Body of pancreas (tissue), 4 donors: ENCODE data around the gene DMD.

ENCODE experiments used
- CTCF ChIP-seq, 7 experiments: fragments of 450-650 bp in 4 of 7; fragments of 200-600 bp in 3 of 7; sonication (generic) in 3 of 7; IDR thresholded peaks; one replicate each; pipeline ENCODE4 v1.5.1; 2016 to 2019; ENCODE audit warnings: antibody characterized with exemption in 7 of 7
- POLR2A ChIP-seq, 3 donors: fragments of 450-650 bp; IDR thresholded peaks; one replicate each; pipeline ENCODE4 v1.6.1; 2016; ENCODE audit warnings: antibody characterized with exemption in 3 of 3, mild to moderate bottlenecking in 2 of 3

DNA sequence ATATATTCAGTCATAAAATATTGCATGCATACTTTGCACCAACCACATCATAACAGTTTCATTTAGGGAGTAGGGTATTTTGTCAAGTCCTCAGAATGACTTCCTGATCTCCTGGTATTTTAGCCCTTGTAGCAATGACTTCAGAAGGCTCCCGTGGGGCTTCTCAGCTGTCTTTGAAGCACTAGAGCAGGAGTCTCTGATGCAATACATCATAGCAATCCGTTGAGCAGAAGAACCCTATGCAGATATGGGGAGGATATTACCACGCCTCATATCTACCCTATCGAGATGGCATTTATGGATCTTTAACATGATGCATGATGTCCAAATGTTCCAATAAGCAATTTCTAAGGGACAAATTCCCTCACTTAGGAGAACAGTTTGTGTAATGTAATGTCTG, 1765.8 kb downstream of the DMD start:
- no peak for TF ChIP-seq CTCF (IDR thresholded peaks at IDR 0.05)
- no peak for TF ChIP-seq POLR2A (IDR thresholded peaks at IDR 0.05)
